Sigmoid colon (tissue), 4 donors: ENCODE results near the gene PLCH1.

ENCODE experiments used
- POLR2A ChIP-seq, 2 donors: fragments of 450-650 bp; IDR thresholded peaks; one replicate each; pipeline ENCODE4 v1.6.1; 2016; ENCODE audit warnings: antibody characterized with exemption in 2 of 2, mild to moderate bottlenecking in 2 of 2, moderate library complexity in 2 of 2
- POLR2AphosphoS5 ChIP-seq, 4 donors: sonication (generic); formaldehyde crosslinking; IDR thresholded peaks; one replicate each; pipeline ENCODE4 v1.6.1; 2017; ENCODE audit warnings: antibody characterized with exemption in 4 of 4
- TF ChIP-seq, protein P1 (sequence below), 4 experiments: fragments of 450-650 bp in 3 of 4; fragments of 200-600 bp in 1 of 4; IDR thresholded peaks; one replicate each; pipeline ENCODE4 v1.5.1; 2016 to 2019; ENCODE audit warnings: antibody characterized with exemption in 4 of 4, mild to moderate bottlenecking in 3 of 4, moderate library complexity in 2 of 4

- TF ChIP-seq, protein P1, sequence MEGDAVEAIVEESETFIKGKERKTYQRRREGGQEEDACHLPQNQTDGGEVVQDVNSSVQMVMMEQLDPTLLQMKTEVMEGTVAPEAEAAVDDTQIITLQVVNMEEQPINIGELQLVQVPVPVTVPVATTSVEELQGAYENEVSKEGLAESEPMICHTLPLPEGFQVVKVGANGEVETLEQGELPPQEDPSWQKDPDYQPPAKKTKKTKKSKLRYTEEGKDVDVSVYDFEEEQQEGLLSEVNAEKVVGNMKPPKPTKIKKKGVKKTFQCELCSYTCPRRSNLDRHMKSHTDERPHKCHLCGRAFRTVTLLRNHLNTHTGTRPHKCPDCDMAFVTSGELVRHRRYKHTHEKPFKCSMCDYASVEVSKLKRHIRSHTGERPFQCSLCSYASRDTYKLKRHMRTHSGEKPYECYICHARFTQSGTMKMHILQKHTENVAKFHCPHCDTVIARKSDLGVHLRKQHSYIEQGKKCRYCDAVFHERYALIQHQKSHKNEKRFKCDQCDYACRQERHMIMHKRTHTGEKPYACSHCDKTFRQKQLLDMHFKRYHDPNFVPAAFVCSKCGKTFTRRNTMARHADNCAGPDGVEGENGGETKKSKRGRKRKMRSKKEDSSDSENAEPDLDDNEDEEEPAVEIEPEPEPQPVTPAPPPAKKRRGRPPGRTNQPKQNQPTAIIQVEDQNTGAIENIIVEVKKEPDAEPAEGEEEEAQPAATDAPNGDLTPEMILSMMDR (IDR thresholded peaks at IDR 0.05) = no peak
- no peak for TF ChIP-seq POLR2A (IDR thresholded peaks at IDR 0.05)
- TF ChIP-seq POLR2AphosphoS5 (IDR thresholded peaks at IDR 0.05) = no peak
Measured at GRCh38 chr3:155605571-155605970, 139.3 kb downstream of the PLCH1 start.
